CD4-positive, alpha-beta T cell treated with Interleukin-17A for 4 hours (primary cell): ENCODE data around the gene RRAGD.
A peak's percentile ranks its signal among the peaks of the same experiment; 100 is the strongest.

Source experiments
- DNase-seq: peaks from one replicate; pipeline ENCODE4 v3.0.0-alpha.2; 2020; ENCODE audit warnings: mixed read lengths

Gene RRAGD

DNA sequence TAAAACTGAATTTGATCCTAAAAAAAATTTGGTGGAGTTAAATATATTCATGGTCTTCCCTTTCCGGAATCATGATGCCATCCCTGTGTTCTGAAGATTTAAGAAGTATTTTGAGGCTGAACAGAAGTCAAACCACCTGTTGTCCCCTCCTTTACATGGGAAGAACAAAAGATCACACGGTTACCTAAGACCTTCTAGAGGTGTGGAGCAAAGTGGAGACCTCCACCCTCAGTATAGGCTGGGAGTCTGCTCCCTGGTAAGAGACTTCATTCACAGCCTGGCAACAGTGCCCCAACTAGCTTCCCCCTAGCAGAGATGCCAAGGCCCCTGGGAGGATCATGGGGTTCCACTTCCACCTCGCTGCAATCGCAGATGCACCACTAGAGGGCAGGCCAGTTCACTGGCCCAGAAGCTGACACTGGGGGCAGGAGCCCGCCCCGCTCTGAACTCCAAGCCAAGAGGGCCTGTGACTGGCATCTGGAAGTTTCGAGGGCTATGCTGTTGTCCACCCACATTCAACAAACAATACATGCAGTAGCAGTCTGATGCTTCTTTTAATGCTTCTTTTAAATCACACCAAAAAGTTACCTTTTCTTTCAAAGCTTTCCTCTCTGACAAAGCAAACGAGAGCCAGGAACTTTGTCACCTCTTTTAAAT, 40.1 kb downstream of the RRAGD start:
- peak; percentile 89 for DNase-seq

GRCh38 chr6:89368999-89369398, 43.1 kb downstream of the RRAGD start:
- DNase-seq = no peak

DNA sequence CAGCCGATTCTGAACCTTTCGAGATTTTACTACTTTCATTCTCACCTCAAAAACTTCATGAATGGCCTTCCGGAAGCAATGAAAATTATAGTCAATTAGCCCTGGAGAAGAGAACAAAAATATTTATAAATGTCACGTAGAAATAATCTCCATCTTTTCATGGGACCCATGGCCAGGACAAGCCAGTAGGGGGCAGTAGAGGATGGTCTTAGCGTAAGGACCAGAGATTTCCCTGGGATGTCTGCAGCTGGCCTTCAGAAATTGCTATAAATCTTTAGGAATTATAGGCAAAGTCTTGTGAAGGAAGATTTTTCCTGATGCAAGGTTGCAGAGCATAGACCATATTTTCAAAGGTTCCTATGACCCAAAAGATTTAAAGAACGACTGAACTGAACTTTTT, 44.0 kb downstream of the RRAGD start:
- DNase-seq = peak; percentile 76

DNA sequence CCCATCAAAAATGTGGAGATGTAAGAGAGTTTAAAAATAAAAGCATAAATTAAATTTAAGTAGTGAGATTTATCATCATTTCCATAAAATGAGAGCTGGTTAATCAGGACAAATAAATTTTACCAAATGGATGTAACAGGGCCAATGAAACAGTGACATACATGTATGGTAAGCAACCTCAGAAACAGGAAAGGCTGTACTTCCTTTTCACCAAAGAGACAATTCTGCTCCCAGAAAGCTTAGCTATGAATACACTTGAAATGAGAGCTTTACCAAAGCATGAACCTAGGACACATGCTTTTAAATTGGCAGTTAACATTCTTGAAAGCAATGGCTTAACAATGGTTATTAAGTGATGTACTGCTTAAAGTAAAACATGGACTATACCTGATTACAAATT, 47.5 kb downstream of the RRAGD start:
- DNase-seq = no peak

- DNase-seq = no peak
Measured at GRCh38 chr6:89361171-89361570, 50.9 kb downstream of the RRAGD start.

DNA sequence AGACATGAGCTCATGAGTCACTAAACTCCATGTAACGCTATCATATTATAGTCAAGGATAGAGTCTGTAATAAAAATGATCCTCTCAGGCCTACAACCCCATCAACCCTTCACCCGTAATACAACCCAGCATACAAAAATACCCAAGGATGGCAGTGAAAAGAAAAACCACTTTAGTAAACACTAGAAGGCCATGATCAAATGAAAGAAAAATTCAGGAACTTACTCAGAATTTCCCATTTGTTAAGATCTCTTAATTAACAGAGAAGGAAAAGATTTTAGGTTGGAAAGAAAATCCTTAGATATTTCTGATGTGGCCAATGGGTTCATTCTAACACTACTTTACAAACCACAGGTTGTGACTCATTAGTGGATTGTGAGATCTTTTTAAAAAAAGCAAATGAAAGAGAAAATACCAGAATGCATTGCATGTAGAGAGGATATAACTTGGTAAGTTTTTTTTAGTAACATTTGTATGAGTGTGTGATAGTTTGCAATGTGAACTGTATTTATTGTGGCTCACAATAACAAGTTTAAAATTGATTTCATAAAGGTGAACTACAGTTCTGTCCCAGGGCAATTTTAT, 51.6 kb downstream of the RRAGD start:
- DNase-seq = no peak

- DNase-seq = no peak
Measured at GRCh38 chr6:89359561-89359960, 52.5 kb downstream of the RRAGD start.

DNA sequence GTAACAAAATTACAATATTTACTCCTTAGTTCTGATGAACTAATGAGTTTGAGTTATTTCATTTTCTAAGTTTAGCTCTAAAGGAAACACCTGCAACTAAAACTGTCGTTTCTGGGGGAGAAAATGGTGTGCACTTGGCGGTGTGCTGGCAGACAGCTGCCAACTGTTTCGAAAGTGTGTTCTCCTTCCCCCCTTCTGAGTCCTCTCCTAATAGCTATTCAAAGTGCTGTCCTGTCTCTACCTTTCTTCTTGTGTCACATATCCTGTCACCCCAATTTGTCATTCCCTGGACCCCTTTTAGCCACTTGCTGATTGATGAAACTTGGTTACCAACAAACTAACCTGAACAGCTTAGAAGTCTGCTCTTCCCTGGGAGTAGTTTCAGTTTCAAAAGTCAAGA, 54.7 kb downstream of the RRAGD start:
- DNase-seq = peak; percentile 32

- peak; percentile 19 for DNase-seq
Measured at GRCh38 chr6:89356642-89357170, 55.4 kb downstream of the RRAGD start.

GRCh38 chr6:89355511-89356194, 56.4 kb downstream of the RRAGD start:
- no peak for DNase-seq

- no peak for DNase-seq
Measured at GRCh38 chr6:89353702-89354392, 58.2 kb downstream of the RRAGD start.

GRCh38 chr6:89353118-89353556, 58.9 kb downstream of the RRAGD start:
- DNase-seq = no peak

DNA sequence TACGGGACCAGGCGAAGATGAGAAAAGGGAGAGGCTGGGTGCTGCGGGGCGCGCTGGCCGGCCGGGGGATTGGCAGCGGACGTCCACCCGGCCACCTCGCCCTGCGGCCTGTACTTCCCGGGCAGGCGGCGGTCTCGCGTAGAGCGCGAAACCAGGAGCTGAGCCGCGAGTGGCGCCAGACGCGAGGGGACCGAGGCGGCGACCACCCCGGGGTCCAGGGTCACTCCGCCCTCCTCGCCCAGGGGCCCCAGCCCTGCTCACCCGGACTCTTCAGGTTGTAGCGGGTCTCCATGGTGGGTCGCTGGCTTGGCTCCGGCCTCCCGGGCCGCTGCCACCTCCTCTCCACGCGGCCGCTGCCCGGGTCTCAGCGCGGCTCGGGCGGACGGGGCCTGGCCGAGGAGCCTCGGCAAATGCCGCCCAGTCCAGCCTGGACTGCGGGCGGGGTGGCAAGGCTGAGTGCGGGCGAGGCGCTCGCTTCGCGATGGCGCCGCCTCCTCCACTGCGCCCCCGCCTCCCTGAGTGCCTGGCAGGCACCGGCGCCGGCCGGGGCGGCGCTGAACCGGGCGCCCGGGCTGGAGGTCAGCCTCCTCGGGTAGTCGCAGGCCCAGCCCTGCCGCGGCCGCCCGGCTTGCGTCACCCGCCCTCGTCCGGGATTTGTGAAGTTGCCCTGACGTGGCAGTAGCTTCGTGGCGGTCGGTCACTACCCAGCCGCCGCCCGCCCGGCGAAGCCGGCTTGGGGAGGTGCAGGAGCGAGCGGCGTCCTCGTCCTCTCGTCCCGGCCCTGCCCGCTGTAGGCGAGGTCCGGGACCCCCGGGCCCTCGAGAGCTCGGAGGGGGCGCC, 59.6 kb downstream of the RRAGD start, which contains the start of gene UBE2J1:
TSS of gene UBE2J1 (minus strand) at position 445 of the 840 bp plus-strand sequence. CDS start at position 292, 153 bp downstream.
- peak; percentile 82 for DNase-seq

DNA sequence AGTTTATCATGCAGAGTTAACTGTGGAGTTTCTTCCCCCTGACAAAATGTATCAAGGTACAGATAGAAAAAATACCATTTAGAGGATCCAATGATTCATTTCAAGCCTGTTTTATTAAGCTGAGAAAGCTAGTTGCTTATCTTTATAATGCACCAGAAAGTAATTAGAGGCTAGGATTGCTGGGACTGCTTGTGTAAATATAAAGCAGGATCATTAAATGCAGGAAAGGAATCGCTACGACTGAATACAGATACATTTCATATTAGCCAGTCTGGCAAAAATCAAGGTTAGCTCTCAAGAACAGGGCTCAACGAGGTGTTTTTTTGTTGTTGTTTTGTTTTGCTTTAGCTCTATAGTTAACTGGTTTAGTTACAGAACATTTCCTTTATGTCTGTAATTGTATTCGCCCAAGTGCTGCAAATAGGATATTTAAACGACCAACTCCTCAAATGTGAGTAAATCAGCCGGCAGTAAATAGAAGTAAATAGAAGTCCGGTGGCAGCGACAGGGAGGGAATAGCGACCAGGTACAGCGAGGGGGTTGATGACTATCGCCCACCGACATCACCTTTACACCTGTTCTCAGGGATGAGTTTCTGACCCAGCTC, 60.3 kb downstream of the RRAGD start:
- DNase-seq = no peak

- DNase-seq = no peak
Measured at GRCh38 chr6:89350281-89350966, 61.6 kb downstream of the RRAGD start.

GRCh38 chr6:89348372-89348771, 63.7 kb downstream of the RRAGD start:
- DNase-seq = no peak

- DNase-seq = no peak
Measured at GRCh38 chr6:89347825-89348224, 64.2 kb downstream of the RRAGD start.

DNA sequence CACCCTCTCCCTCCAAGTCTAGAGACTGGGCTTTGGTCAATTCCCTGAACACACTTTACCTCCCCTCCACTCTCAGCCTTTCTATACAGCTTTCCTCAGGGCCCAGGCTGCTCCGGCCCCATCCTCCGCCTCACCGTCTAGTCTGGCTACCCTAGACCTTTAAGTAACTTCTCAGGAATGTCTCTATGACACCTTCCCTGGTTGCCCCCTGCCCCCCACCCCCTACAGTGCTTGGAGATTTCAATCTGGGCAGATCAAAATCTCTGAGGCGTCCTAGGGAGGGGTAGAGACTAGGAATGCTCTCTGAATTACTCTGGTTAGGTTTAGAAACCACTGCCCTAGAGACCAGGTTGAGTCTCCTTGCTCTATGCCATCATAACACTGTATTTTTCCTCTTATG, 65.6 kb downstream of the RRAGD start:
- no peak for DNase-seq

DNA sequence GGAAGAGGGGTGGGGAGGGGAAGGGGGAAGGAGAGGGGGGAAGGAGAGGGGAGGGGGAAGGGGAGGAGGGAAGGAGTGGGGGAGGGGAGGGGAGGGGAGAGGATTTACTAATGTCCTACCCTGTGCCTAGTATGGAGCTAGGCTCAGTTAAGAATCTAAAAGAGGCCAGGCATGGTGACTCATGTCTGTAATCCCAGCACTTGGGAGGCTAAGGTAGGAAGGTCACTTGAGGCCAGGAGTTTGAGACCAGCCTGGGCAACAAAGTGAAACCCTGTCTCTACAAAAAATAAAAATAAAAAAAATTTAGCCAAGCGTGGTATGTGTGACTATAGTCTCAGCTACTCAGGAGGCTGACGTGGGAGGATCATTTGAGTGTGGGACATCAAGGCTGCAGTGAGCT, 72.5 kb downstream of the RRAGD start:
- DNase-seq = no peak

- no peak for DNase-seq
Measured at GRCh38 chr6:89335164-89335563, 76.9 kb downstream of the RRAGD start.

GRCh38 chr6:89330910-89331309, 81.2 kb downstream of the RRAGD start:
- no peak for DNase-seq
